HG03432 (cell line): ENCODE measurements around the gene RPS6KA4.
"Not testable (repeated sequence)": the region's sequence is repeated elsewhere in the genome, so short reads cannot be mapped to it uniquely, and the experiment has no call there.

ENCODE experiments used
- ATAC-seq: cut with Tn5 transposase; IDR thresholded peaks from one replicate; pipeline ENCODE4 v1.9.1; 2021; ENCODE audit warnings: mild to moderate bottlenecking, moderate library complexity; ENCODE audit not compliant: unreplicated experiment

RPS6KA4 gene

DNA sequence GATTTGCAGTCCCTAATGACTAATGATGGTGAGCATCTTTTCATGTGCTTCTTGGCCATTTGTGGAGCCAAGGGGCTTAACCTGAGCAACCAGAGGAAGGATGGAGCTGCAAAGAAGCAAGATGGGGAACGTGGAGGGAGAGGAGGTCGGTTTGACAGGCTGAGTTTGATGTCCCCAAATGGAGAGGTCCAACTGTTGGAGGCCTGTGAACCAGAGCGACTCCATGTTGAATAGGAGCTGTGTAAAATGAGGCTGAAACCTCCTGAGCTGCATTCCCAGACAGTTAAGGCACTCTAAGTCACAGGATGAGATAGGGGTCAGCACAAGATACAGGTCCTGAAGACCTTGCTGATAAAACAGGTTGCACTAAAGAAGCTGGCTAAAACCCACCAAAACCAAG, 54.5 kb downstream of the RPS6KA4 start:
- no peak for ATAC-seq

DNA sequence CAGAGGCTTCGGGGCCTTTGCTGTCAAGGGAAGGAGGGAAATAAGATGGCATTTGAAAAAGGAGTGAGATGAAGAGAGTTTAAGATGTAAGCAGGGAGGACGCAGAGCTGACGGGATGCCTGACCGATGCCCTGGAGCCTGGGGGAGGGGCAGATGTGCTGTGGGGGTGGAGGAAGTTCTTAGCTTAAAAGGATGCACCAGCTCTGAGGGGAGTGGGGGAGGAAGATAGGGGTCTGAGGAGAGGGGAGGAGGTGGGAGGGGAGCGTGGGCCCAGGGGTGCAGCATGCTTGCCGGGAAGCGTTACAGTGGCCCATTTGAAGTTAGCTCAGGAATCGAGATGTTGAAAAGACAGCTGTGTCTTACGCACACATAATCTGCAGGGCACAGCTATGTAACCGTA, 56.3 kb downstream of the RPS6KA4 start:
- ATAC-seq: no peak

DNA sequence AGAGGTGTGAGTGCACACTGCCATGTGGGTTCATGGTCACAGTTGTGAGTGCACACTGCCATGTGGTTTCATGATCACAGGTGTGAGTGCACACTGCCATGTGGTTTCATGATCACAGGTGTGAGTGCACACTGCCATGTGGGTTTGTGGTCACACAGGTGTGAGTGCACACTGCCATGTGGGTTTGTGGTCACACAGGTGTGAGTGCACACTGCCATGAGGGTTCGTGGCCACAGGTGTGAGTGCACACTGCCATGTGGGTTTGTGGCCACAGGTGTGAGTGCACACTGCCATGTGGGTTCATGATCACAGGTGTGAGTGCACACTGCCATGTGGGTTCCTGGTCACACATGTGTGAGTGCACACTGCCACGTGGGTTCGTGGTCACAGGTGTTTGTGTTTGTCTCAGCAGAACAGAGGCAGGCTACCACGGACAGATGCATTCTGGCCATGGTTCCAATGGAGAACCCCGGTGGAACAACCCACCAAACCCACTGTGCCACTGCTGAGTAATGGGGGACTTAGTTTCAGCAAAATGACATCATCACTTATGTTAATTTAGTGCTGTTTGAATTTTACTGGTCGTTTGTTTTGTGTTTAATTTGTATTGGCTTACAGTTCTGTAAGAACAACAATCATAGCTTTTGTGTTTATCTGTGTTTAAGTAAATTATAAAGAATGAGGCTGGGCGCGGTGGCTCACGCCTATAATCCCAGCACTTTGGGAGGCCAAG, 57.2 kb downstream of the RPS6KA4 start:
- no peak for ATAC-seq

DNA sequence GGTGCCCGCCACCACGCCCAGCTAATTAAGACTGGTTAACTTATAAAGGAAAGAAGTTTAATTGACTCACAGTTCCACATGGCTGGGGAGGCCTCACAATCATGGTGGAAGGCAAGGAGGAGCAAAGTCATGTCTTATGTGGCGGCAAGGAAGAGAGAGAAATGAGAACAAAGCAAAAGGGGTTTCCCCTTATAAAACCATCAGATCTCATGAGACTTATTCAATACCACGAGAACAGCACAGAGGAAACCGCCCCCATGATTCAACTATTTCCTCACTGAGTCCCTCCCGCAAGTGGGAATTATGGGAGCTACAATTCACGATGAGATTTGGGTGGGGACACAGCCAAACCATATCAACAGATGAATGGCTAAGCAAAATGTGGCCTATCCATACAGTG, 59.3 kb downstream of the RPS6KA4 start:
- ATAC-seq: not testable (repeated sequence)

DNA sequence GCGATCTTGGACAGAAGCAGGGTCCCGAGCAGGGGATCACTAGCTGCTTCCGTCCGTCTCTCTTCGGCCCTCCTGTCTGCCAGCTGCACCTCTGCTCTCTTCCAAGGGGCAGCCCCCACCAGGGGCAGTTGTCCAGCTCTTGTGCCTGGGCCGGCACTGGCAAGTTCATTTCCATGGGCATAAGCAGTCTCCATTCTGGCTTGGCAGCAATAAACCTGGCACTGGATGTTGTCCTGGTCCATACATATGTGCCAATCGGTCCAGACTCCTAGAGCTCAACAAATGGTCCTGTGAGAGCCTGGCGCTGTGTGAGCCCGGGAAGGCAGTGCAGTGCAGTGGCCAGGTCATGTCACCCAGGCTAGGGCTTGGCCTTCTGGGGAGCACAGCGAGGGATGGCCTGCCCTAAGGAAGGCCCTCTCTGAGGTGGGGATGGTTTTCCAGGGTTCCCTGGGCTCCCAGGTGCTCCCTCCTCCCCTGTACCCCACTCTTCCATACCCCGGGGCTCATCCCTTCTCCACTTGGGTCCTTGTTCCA, 60.4 kb downstream of the RPS6KA4 start:
- no peak for ATAC-seq

DNA sequence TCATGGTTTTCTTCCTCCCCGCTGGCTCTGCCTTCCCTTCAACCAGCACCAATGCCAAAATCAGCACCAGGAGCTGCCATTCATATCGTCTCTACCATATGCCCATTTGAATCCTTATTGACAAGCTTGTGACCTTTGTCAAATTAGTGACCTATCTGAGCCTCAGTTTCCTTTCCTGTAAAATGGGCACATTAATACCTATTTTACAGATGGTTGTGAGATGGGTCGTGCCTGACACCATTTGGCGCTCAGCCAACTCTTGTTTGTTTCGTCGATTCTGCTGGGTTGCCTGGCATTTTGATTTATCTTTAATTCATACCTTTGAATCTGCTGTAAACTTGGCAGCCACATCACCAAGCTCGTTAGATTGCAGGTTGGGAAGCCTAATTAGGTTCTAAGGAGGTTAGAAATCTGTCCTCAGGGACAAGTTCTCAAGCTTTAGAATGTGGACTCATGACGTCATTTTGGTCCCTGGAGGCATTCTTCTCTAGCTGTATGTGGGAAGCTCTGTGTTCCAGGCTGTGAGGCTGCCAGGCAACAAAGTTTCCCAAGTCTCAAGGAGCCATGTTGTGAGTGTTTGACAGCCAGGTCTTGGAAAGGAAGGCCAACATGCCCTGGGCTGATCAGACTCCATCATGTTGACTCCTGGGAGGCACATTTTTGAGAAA, 61.0 kb downstream of the RPS6KA4 start:
- no peak for ATAC-seq
